Uterus (tissue), 4 donors: ENCODE data around the gene FAM110D. TPM values are rescaled to one million over a fixed set of nuclear protein-coding genes. Genes with fewer than 3 reads are reported as not detected.

Experiments
- total RNA-seq, 4 donors: library from RNA; depleted of rRNA in 3 of 4; stranded (reverse); fragments of >200 nt in 3 of 4; gene quantifications; one replicate each; pipeline versions ENCODE4 v1.1.0 to v1.2.4, GENCODE V29; 2014 to 2023
- donor health status: DM: yes; HTN: yes; CAD: no.

Gene FAM110D
- total RNA-seq, 4 donors from 2014 or later, result 3.2 to 21.0 (median 14.0) TPM

Other genes with a start within 250 kb of the FAM110D start
- 10 to 100 TPM in 1 of 4 donors, 1 to 10 TPM in 3; 6.2 to 12.3 (median 9.2) TPM for gene PAFAH2, start 161.0 kb upstream of the FAM110D start, total RNA-seq
- 1 to 10 TPM in 2 of 4 donors, under 1 TPM in 1, not detected in 1; 0.26 to 2.7 (median 1.7) TPM for gene EXTL1, start 137.3 kb upstream of the FAM110D start, total RNA-seq
- under 1 TPM in 2 of 4 donors, not detected in 2; 0.07 to 0.49 TPM for gene SLC30A2, start 113.0 kb upstream of the FAM110D start, total RNA-seq
- 1 to 10 TPM in 1 of 4 donors, under 1 TPM in 1, not detected in 2; 0.77 to 5.4 TPM for gene TRIM63, start 91.4 kb upstream of the FAM110D start, total RNA-seq
- gene PDIK1L, start 47.3 kb upstream of the FAM110D start, total RNA-seq, result 10 to 100 TPM; 13.8 to 95.6 (median 20.9) TPM
- not detected for gene C1orf232, start 9.9 kb downstream of the FAM110D start, total RNA-seq
- gene ZNF593, start 10.8 kb downstream of the FAM110D start, total RNA-seq, result 10 to 100 TPM in 3 of 4 donors, 1 to 10 TPM in 1; 7.9 to 27.1 (median 16.3) TPM
- not detected for gene ZNF593OS, start 12.8 kb downstream of the FAM110D start, total RNA-seq
- 10 to 100 TPM in 2 of 4 donors, 1 to 10 TPM in 1, under 1 TPM in 1; 0.29 to 13.3 (median 7.2) TPM for gene CNKSR1, start 18.4 kb downstream of the FAM110D start, total RNA-seq
- not detected for gene CATSPER4, start 31.5 kb downstream of the FAM110D start, total RNA-seq
- gene CEP85, start 75.1 kb downstream of the FAM110D start, total RNA-seq, result 10 to 100 TPM in 1 of 4 donors, 1 to 10 TPM in 3; 1.8 to 14.0 (median 5.3) TPM
- gene SH3BGRL3, start 121.0 kb downstream of the FAM110D start, total RNA-seq, result 10 to 100 TPM in 3 of 4 donors, 1 to 10 TPM in 1; 5.0 to 86.6 (median 52.3) TPM
- gene UBXN11, start 147.6 kb downstream of the FAM110D start, total RNA-seq, result 10 to 100 TPM in 3 of 4 donors, 1 to 10 TPM in 1; 7.4 to 36.5 (median 13.4) TPM
- gene CD52, start 158.9 kb downstream of the FAM110D start, total RNA-seq, result 1 to 10 TPM in 1 of 4 donors, not detected in 3; 7.8 TPM
- 1 to 10 TPM in 1 of 4 donors, not detected in 3; 3.0 TPM for gene CRYBG2, start 195.1 kb downstream of the FAM110D start, total RNA-seq
- gene ZNF683, start 213.7 kb downstream of the FAM110D start, total RNA-seq, result not detected